GM23248 (cell line): ENCODE results near the gene RABGAP1L.
"Not testable (repeated sequence)": the region's sequence is repeated elsewhere in the genome, so short reads cannot be mapped to it uniquely, and the experiment has no call there.

Experiments used
- EZH2 ChIP-seq: fragments of 200-600 bp; sonication (generic); IDR thresholded peaks from 2 replicates; pipeline ENCODE4 v1.6.1; 2018; ENCODE audit warnings: antibody characterized with exemption, mild to moderate bottlenecking; ENCODE audit not compliant: insufficient read depth, poor library complexity, severe bottlenecking
- EZH2phosphoT487 ChIP-seq: fragments of 200-600 bp; sonication (generic); IDR thresholded peaks from 2 replicates; pipeline ENCODE4 v1.6.1; 2018; ENCODE audit warnings: antibody characterized with exemption, moderate library complexity, mild to moderate bottlenecking, low read depth; ENCODE audit not compliant: insufficient read depth

DNA sequence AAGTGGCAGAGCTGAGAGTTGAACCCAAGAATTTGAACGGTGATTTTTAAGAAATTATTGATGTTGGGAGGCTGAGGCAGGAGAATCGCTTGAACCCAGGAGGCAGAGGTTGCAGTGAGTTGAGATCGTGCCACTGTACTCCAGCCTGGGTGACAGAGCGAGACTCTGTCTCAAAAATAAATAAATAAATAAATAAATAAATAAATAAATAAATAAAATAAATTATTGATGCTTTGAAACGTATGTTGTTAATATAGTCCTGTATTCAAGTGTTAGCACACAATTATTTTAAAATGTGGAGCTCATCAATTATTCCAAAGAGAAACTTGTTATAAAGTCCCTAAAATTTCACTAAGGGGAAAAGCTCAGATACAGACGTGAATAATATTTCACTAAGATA lies 357.4 kb downstream of the RABGAP1L start:
- TF ChIP-seq EZH2phosphoT487, EZH2: not testable (repeated sequence)
